Ishikawa (cell line): Measurements from ENCODE around the gene ORC6.

Experiments
- CEBPB ChIP-seq: IDR thresholded peaks from 2 replicates; pipeline ENCODE4 v1.6.1; 2012
- CREB1 ChIP-seq: IDR thresholded peaks from 2 replicates; pipeline ENCODE4 v1.6.1; 2012; ENCODE audit warnings: low read depth
- EP300 ChIP-seq: IDR thresholded peaks from 2 replicates; pipeline ENCODE4 v1.6.1; 2012; ENCODE audit warnings: borderline replicate concordance
- FOXM1 ChIP-seq: IDR thresholded peaks from 2 replicates; pipeline ENCODE4 v1.6.1; 2012; ENCODE audit warnings: low read depth, borderline replicate concordance
- MAX ChIP-seq: IDR thresholded peaks from 2 replicates; pipeline ENCODE4 v1.6.1; 2012
- NFIC ChIP-seq: IDR thresholded peaks from 2 replicates; pipeline ENCODE4 v1.6.1; 2012
- RAD21 ChIP-seq: IDR thresholded peaks from 2 replicates; pipeline ENCODE4 v1.6.1; 2012; ENCODE audit warnings: low read depth
- REST ChIP-seq: IDR thresholded peaks from 2 replicates; pipeline ENCODE4 v1.6.1; 2012; ENCODE audit warnings: low read depth, mild to moderate bottlenecking
- TAF1 ChIP-seq: IDR thresholded peaks from 2 replicates; pipeline ENCODE4 v1.6.1; 2012; ENCODE audit warnings: low read depth, mild to moderate bottlenecking
- TEAD4 ChIP-seq: IDR thresholded peaks from 2 replicates; pipeline ENCODE4 v1.6.1; 2012
- USF1 ChIP-seq: IDR thresholded peaks from 2 replicates; pipeline ENCODE4 v1.6.1; 2012
- YY1 ChIP-seq: IDR thresholded peaks from 2 replicates; pipeline ENCODE4 v1.6.1; 2012; ENCODE audit warnings: low read depth
- ZBTB7A ChIP-seq: IDR thresholded peaks from 2 replicates; pipeline ENCODE4 v1.6.1; 2012; ENCODE audit warnings: low read depth

- TF ChIP-seq TEAD4 (no peak), YY1 (no peak), REST (no peak), CEBPB (no peak), TAF1 (no peak), USF1 (no peak), EP300 (no peak), NFIC (no peak), RAD21 (no peak), ZBTB7A (no peak), FOXM1 (no peak), MAX (no peak), CREB1 (no peak)
These were observed 39.2 kb upstream of the ORC6 start for GRCh38 chr16:46650254-46650623.
